IgD-negative memory B cell (primary cell): Measurements from ENCODE around the gene SDF2L1. TPM values are rescaled to one million over a fixed set of nuclear protein-coding genes. Genes with fewer than 3 reads are reported as not detected.
"Not testable (repeated sequence)": the region's sequence is repeated elsewhere in the genome, so short reads cannot be mapped to it uniquely, and the experiment has no call there.

Source experiments
- H3K27ac Mint-ChIP-seq, 3 donors: one replicate each; pipeline ENCODE4 v1.8.0; 2020 to 2022; ENCODE audit warnings: mild to moderate bottlenecking in 3 of 3, mixed read lengths in 3 of 3, moderate library complexity in 1 of 3
- H3K27me3 Mint-ChIP-seq: one replicate; pipeline ENCODE4 v1.8.0; 2021; ENCODE audit warnings: mixed read lengths
- H3K36me3 Mint-ChIP-seq: one replicate; pipeline ENCODE4 v1.8.0; 2020; ENCODE audit warnings: mild to moderate bottlenecking, mixed read lengths
- H3K4me1 Mint-ChIP-seq, 3 donors: one replicate each; pipeline ENCODE4 v1.8.0; 2020 to 2022; ENCODE audit warnings: mixed read lengths in 3 of 3, mild to moderate bottlenecking in 1 of 3
- H3K4me3 Mint-ChIP-seq, 4 donors: one replicate each; pipeline ENCODE4 v1.8.0; 2020 to 2022; ENCODE audit warnings: mild to moderate bottlenecking in 4 of 4, mixed read lengths in 4 of 4, moderate library complexity in 3 of 4
- H3K9me3 Mint-ChIP-seq, 3 donors: one replicate each; pipeline ENCODE4 v1.8.0; 2020 to 2021; ENCODE audit warnings: mixed read lengths in 3 of 3, mild to moderate bottlenecking in 1 of 3
- polyA plus RNA-seq: library from polyadenylated mRNA; unstranded; fragments of 300-500 nt; fragmentation: Illumina TruSeq; gene quantifications from one replicate; pipeline ENCODE4 v1.2.3, GENCODE V29; 2021

SDF2L1 gene, protein sequence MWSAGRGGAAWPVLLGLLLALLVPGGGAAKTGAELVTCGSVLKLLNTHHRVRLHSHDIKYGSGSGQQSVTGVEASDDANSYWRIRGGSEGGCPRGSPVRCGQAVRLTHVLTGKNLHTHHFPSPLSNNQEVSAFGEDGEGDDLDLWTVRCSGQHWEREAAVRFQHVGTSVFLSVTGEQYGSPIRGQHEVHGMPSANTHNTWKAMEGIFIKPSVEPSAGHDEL
- 61.5 TPM for polyA plus RNA-seq

DNA sequence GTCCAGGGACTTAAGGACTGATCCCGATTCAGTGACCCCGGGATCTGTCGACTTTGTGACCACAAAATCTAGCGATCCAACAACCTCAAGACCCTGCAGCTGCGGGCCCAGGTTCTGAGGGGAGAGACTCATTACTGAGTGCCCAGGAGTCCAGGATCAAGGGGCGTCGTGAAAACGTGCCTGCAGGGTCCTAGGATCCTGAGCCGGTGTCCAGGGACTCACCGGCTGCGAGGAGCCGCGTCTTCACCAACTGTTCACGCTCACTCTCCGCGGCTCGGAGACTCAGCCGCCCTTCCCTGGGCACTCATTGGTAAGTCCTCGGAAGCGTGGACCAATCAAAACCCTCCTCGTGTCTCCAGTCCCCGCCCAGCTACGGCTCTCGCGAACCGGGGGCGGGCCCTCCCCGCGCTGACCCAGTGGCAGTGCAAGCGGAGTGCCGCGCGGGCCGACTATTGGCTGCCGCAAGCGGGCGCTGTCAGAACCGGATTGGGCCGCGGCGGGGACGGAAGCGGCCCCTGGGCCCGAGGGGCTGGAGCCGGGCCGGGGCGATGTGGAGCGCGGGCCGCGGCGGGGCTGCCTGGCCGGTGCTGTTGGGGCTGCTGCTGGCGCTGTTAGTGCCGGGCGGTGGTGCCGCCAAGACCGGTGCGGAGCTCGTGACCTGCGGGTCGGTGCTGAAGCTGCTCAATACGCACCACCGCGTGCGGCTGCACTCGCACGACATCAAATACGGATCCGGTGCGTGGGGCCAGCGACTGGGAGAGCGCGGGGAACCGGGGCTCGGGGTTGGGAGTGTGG is at the start of gene SDF2L1:
Gene SDF2L1, plus strand, starts transcription at position 514 of the 795 bp plus-strand sequence. Its CDS starts 35 bp downstream, at position 549.
- H3K36me3 Mint-ChIP-seq = peaks cover 3% of the 10 kb centered on the region

DNA sequence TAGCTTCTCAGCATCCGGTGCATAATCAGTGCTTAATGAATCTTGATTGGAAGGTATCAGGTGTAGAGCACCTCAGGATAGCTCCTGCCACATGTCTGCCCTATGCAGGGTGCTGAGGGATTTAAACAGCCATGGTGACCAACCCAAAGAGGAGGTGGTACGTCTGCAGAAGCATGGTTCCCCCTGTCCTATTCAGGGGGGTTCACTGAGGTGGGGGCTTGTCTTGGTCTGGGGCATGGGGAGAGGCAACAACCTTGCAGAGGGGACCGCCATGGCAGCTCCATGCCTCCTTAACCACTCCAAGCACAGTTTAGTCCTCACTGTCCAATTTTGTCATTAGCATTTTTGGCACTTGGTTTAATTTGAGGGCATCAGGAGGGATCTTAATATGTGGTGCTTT is 49.7 kb upstream of the SDF2L1 start:
- Mint-ChIP-seq H3K27ac (no peak overlapping the region), H3K27me3 (no peaks in the 10 kb centered on the region), H3K4me1 (peaks cover 34 to 39% (median 36%) of the 10 kb centered on the region in 3 donors), H3K4me3 (peak overlapping the region in 1 of 4 donors; percentile 63), H3K36me3 (peaks cover 1% of the 10 kb centered on the region), H3K9me3 (no peaks in the 10 kb centered on the region)

More for the DNA sequence above, at the start of gene SDF2L1:
- Mint-ChIP-seq H3K27ac (peak within 1 kb of the TSS; percentile 82 to 94 (median 84)), H3K27me3 (peaks cover 4% of the 10 kb centered on the region), H3K9me3 (no peaks in the 10 kb centered on the region), H3K4me1 (peaks cover 18 to 25% (median 23%) of the 10 kb centered on the region in 3 donors), H3K4me3 (peak within 1 kb of the TSS; percentile 84 to 96 (median 90))

DNA sequence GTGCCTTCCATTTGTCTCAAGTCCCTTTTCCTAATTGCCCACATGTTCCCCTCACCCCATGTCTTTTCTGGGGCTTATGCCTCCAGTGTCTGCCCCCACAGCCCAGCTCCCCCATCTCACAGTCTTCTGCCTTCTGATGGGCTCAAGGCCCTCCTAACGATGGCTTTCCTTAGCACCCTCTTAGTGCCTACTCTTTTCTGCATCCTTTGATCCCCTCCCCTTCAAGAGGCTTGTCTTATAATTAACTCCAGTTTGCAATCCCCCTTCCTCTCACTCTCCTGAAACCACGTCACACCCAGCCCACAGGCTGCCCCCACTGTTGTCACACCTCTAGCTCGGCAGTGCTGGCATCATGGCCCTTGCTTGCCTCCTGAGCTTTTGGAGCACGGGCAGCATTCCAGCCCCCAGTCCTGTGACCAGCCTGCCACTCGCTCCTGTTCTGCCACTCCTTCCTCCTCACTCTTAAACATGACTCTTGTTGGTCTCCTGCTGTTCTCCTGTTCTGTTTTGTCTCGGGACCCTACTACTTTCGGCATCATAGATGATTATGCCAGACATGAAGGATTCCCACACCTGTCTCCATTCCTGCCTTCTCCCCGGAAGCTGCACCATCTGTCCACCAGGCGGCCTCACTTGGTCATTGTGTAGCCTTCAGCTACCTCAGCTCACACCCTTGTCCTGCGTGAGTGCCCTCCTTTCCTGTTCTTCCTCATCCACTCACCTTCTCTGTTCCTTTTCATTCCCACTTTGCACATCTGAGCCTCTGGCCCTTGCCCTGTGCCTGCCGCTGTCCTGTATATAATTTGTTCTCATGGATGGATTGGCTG is 48.5 kb upstream of the SDF2L1 start:
- H3K27me3 Mint-ChIP-seq = no peaks in the 10 kb centered on the region
- H3K4me1 Mint-ChIP-seq = peaks cover 28 to 34% (median 30%) of the 10 kb centered on the region in 3 donors
- peaks cover 1% of the 10 kb centered on the region for H3K36me3 Mint-ChIP-seq
- no peaks in the 10 kb centered on the region for H3K9me3 Mint-ChIP-seq
- peak overlapping the region in 1 of 3 donors; percentile 71 for H3K27ac Mint-ChIP-seq
- H3K4me3 Mint-ChIP-seq = no peak overlapping the region

DNA sequence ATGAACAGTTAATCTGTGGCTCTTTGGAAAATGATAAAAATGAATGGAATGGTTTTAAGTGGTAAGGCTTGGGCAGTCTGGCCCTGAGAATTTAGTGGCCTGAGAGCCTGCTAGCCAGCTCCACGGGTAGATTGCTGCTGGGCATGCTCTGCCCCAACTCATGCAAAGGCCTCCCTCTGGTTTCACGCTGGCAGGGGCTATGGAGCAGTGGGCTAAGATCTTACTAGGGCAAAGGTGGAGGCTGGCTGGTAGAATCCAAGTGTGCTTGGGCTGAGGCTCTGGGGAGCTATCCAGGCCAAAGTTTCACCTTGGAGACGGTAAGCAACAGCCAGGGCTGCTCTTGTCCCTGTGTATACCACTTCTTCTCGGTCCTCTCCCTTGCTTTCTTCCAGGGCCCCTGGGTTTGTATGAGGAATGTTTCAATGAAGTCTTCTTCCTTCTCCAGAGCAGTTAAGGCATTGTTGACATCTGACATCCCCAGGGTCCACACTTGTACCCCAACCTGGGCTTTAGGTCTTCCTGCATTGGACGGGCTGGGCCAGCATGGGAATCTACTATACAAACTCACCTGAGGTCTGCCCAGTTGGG is 47.1 kb upstream of the SDF2L1 start:
- Mint-ChIP-seq H3K4me1 (peaks cover 25 to 32% (median 29%) of the 10 kb centered on the region in 3 donors), H3K36me3 (peaks cover 3% of the 10 kb centered on the region), H3K27ac (no peak overlapping the region)

DNA sequence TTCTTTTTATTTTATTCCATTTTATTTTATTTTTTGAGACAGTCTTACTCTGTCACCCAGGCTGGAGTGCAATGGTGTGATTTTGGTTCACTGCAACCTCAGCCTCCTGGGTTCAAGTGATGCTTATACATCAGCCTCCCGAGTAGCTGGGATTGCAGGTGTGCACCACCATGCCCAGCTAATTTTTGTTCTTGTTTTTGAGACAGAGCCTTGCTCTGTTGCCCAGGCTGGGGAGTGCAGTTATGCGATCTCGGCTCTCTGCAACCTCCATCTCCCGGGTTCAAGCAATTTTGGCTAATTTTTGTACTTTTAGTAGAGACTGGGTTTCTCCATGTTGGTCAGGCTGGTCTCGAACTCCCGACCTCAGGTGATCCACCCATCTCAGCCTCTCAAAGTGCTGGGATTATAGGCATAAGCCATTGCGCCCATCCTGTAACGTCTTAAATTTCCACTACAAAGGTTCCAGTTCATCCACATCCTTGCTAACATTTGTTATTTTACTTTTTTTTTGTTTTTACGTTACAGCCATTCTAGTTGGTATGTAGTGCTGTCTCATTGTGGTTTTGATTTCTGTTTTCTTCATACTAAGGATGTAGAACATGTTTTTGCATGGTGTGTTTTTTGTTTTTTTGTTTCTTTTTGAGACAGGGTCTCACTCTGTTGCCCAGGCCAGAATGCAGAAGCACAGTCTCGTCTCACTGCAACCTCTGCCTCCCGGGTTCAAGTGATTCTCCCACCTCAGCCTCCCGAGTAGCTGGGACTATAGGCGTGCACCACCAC is 45.6 kb upstream of the SDF2L1 start:
- H3K4me3 Mint-ChIP-seq, H3K36me3 Mint-ChIP-seq, H3K27ac Mint-ChIP-seq: not testable (repeated sequence)

More for the DNA sequence above, 47.1 kb upstream of the SDF2L1 start:
- no peak overlapping the region for H3K4me3 Mint-ChIP-seq
- no peaks in the 10 kb centered on the region for H3K27me3 Mint-ChIP-seq
- no peaks in the 10 kb centered on the region for H3K9me3 Mint-ChIP-seq

DNA sequence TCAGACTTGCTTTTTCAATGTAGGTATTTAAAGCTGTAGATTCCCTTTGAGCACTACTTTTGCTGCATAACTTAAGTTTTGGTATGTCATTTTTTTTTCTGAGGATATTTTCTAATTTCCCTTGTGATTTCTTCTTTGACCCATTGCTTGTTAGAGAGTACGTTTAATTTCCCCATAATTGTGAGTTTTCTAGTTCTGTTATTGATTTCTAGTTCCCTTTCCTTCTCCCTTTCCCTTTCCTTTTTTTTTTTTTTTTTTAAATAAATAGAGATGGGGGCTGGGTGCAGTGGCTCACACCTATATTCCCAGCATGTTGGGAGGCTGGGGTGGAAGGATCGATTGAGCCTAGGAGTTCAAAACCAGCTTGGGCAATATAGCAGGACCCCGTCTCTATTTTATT is 43.8 kb upstream of the SDF2L1 start:
- Mint-ChIP-seq H3K4me3 (no peak overlapping the region), H3K4me1 (peaks cover 18 to 23% (median 21%) of the 10 kb centered on the region in 3 donors), H3K27ac (peak overlapping the region in 1 of 3 donors; percentile 39)

More for the DNA sequence above, 45.6 kb upstream of the SDF2L1 start:
- H3K4me1 Mint-ChIP-seq = peaks cover 14 to 22% (median 20%) of the 10 kb centered on the region in 3 donors
- H3K27me3 Mint-ChIP-seq, H3K9me3 Mint-ChIP-seq: not testable (repeated sequence)

DNA sequence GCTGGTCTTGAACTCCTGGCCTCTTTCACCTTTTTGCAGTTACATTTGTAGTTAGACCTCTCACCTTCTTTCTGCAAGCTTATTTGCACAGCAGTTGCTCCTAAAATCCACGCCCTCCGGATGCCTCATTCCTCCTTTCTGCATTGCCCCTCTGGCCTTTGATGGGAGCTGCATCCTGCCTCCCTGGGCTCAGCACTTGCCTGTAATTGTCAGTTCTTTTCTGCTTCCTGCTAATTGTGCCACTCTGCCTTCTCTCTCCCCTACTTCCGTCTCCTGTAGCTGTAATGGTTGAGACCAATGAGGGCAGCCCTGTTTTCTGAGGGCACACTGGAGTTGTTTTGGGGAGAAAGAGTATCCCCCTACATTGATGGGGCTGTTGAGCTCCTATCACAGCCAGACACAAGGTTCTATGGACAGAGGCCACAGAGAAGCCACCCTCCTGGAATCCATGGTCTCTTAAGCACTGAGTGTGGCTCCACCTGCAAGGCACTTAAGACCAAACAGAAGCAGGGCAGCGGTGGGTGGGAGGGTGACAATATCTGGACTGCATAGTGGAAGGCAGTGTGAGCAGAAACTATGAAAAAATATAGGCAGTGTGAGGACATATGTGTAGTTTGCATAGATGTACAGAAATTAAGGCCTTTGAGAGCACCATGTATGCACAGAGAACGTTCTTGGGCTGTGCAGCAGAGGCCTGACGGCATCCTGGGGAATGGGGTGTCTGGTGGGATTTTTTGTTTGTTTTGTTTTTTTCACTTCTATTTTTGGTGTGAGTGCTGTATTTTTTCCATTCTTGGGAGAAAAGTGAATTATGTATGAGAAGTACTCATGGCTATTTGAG is 42.8 kb upstream of the SDF2L1 start:
- Mint-ChIP-seq H3K27me3 (no peaks in the 10 kb centered on the region), H3K27ac (peak overlapping the region; percentile 48 to 90 (median 71)), H3K4me1 (peaks cover 10 to 21% (median 20%) of the 10 kb centered on the region in 3 donors), H3K4me3 (peak overlapping the region in 2 of 4 donors; percentile 28 to 80), H3K9me3 (no peaks in the 10 kb centered on the region), H3K36me3 (peaks cover 2% of the 10 kb centered on the region)

More for the DNA sequence above, 43.8 kb upstream of the SDF2L1 start:
- H3K9me3 Mint-ChIP-seq = no peaks in the 10 kb centered on the region
- peaks cover 2% of the 10 kb centered on the region for H3K36me3 Mint-ChIP-seq
- H3K27me3 Mint-ChIP-seq = no peaks in the 10 kb centered on the region

DNA sequence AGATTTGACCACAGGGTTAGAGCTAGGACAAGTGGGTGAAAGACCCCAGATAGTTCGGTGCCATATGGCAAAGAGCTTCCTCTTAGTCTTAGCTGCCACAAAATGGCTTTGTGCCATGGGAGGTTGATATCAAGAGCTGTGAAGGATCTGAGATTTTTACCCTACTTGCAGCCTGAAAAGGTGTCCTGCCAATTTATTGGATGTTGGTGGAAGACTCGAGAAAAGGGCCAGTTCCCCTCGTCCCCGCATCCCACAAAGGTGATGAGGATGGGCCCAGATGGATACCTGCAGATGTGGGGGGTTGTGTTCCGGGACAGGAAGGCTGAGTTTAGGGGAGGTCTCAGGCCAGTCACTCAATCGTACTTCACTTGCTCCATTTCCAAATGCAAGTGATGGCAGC is 39.5 kb upstream of the SDF2L1 start:
- no peaks in the 10 kb centered on the region for H3K27me3 Mint-ChIP-seq
- H3K27ac Mint-ChIP-seq = peak overlapping the region in 1 of 3 donors; percentile 86
- no peak overlapping the region for H3K4me3 Mint-ChIP-seq
- peaks cover 6 to 26% (median 24%) of the 10 kb centered on the region in 3 donors for H3K4me1 Mint-ChIP-seq
- H3K9me3 Mint-ChIP-seq = no peaks in the 10 kb centered on the region
- peaks cover 2% of the 10 kb centered on the region for H3K36me3 Mint-ChIP-seq

DNA sequence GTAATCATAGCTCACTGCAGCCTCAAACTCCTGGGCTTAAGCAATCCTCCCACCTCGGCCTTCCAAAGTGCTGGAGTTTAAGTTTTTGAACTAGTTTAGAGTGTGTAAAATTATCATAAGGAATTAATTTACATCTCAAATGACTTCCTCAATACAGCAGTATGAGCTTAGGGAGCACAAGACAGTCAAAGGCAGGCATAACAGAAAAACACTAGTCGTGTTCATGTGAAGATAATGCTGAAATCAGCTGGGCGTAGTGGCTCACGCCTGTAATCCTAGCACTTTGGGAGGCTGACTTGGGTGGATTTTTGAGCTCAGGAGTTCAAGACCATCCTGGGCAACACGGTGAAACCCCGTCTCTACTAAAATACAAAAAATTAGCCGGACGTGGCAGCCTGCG is 38.1 kb upstream of the SDF2L1 start:
- Mint-ChIP-seq H3K4me3 (no peak overlapping the region), H3K4me1 (peaks cover 9 to 23% (median 22%) of the 10 kb centered on the region in 3 donors), H3K27me3 (no peaks in the 10 kb centered on the region), H3K27ac (no peak overlapping the region), H3K9me3 (no peaks in the 10 kb centered on the region), H3K36me3 (peaks cover 2% of the 10 kb centered on the region)

DNA sequence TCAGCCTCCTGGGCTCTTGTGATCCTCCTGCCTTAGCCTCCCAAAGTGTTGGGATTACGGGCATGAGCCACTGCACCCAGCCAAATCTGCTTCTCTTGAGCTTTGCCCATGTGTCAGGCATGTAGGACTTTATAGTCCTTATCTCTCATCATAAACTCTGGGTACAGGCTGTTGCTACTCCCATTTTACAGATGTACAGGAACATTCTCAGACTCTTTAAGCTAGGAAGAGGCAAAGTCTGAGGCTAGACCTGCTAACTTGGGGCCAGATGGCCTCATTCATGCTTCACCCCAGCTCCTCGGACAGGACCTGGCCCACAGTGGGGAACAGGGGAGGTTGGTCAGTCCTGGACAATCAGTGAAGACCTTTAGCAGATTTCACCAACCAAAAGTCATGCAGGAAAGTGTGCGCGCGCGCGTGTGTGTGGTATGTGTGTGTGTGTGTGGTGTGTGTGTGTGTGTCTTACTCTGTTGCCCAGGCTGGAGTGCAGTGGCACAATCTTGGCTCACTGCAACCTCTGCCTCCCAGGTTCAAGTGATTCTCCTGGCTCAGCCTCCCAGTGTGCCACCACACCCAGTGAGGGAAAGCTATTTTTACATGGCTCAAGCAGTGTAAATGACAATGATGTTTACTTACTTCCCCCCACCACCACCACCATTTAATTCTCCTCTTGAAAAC is 36.1 kb upstream of the SDF2L1 start:
- Mint-ChIP-seq H3K4me3 (no peak overlapping the region), H3K9me3 (no peaks in the 10 kb centered on the region), H3K4me1 (peaks cover 5 to 18% (median 17%) of the 10 kb centered on the region in 3 donors), H3K36me3 (no peaks in the 10 kb centered on the region), H3K27ac (peak overlapping the region in 1 of 3 donors; percentile 12), H3K27me3 (no peaks in the 10 kb centered on the region)

DNA sequence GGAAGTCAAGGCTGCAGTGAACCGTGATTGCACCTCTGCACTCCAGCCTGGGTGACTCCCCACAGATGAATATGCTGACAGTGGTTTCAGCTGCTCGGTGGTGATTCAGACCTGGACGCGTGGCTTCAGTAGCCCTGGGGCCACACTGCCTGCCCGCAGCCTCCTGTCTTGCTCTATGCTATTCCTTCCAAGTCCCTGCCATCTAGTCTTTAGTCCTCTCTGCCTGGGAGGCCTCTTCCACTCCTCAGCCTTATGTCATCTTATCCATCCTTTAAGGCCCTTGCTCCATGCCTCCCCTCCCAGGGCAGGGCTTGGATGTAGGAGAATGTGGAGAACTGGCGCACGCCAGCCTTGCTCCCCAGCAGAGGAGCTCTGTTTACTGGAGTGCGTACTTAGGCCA is 35.3 kb upstream of the SDF2L1 start:
- peaks cover 5 to 21% (median 20%) of the 10 kb centered on the region in 3 donors for H3K4me1 Mint-ChIP-seq
- no peak overlapping the region for H3K27ac Mint-ChIP-seq
- H3K9me3 Mint-ChIP-seq = no peaks in the 10 kb centered on the region
- H3K4me3 Mint-ChIP-seq = no peak overlapping the region
- no peaks in the 10 kb centered on the region for H3K36me3 Mint-ChIP-seq
- no peaks in the 10 kb centered on the region for H3K27me3 Mint-ChIP-seq

DNA sequence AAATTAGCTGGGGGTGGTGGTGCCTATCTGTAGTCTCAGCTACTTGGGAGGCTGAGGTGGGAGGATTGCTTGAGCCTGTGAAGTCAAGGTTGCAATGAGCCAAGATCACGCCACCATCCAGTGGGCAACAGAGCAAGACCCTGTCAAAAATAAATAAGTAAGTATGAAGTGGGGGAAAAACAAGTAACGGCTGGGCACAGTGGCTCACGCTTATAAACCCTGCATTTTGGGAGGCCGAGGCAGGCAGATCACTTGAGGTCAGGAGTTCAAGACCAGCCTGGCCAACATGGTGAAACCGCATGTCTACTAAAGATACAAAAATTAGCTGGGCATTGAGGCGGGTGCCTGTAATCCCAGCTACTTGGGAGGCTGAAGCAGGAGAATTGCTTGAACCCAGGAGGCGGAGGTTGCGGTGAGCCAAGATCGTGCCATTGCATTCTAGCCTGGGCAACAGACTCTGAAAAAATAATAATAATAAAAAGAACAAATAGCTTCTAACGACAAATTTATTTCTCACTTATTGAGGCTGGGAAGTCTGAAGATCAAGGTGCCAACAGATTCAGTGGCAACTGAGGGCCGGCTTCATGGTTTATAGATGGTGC is 32.4 kb upstream of the SDF2L1 start:
- not testable (repeated sequence) for H3K9me3 Mint-ChIP-seq, H3K27me3 Mint-ChIP-seq, H3K36me3 Mint-ChIP-seq, H3K4me3 Mint-ChIP-seq
- Mint-ChIP-seq H3K4me1 (peaks cover 22 to 26% (median 24%) of the 10 kb centered on the region in 3 donors), H3K27ac (peak overlapping the region in 1 of 3 donors; percentile 67)
